Loucy (cell line): ENCODE data around the gene MRPL21.

ENCODE experiments used
- H2AFZ ChIP-seq: fragments of 200-600 bp; sonication (generic); 2 replicates; pipeline ENCODE4 v1.6.0; 2016; ENCODE audit warnings: antibody characterized with exemption, mild to moderate bottlenecking, low read length, moderate library complexity
- H3F3A ChIP-seq: fragments of 200-600 bp; 2 replicates; pipeline ENCODE4 v1.6.0; 2016; ENCODE audit warnings: antibody characterized with exemption, low read depth, mild to moderate bottlenecking
- H3K27me3 ChIP-seq: fragments of 200-600 bp; sonication (generic); 2 replicates; pipeline ENCODE4 v1.6.1; 2014; ENCODE audit warnings: low read length, mild to moderate bottlenecking; ENCODE audit not compliant: insufficient read depth, poor library complexity, severe bottlenecking
- H3K36me3 ChIP-seq: fragments of 200-600 bp; sonication (generic); 2 replicates; pipeline ENCODE4 v1.6.1; 2016; ENCODE audit warnings: low read length; ENCODE audit not compliant: insufficient read depth
- H3K4me1 ChIP-seq: fragments of 200-600 bp; sonication (generic); 2 replicates; pipeline ENCODE4 v1.5.1; 2014; ENCODE audit warnings: low read length, mild to moderate bottlenecking; ENCODE audit not compliant: insufficient read depth, poor library complexity, severe bottlenecking
- H3K4me2 ChIP-seq: fragments of 200-600 bp; sonication (generic); 2 replicates; pipeline ENCODE4 v1.6.0; 2014; ENCODE audit warnings: antibody characterized with exemption, low read length, low read depth, mild to moderate bottlenecking; ENCODE audit not compliant: poor library complexity, severe bottlenecking
- H3K4me3 ChIP-seq: fragments of 200-600 bp; sonication (generic); 2 replicates; pipeline ENCODE4 v1.5.1; 2014; ENCODE audit warnings: low read length, mild to moderate bottlenecking, mixed read lengths; ENCODE audit not compliant: poor library complexity, severe bottlenecking
- H3K79me2 ChIP-seq: fragments of 200-600 bp; sonication (generic); 2 replicates; pipeline ENCODE4 v1.6.1; 2014; ENCODE audit warnings: low read length; ENCODE audit not compliant: insufficient read depth
- H3K9ac ChIP-seq: fragments of 200-600 bp; sonication (generic); 2 replicates; pipeline ENCODE4 v1.6.0; 2014; ENCODE audit warnings: mild to moderate bottlenecking, low read depth, low read length, moderate library complexity; ENCODE audit not compliant: poor library complexity, severe bottlenecking
- H3K9me2 ChIP-seq: fragments of 200-600 bp; sonication (generic); replicated peaks from 2 replicates; pipeline ENCODE4 v1.6.1; 2016; ENCODE audit warnings: low read depth, low read length, mixed read lengths
- H3K9me3 ChIP-seq: fragments of 200-600 bp; sonication (generic); 2 replicates; pipeline ENCODE4 v1.6.1; 2014; ENCODE audit warnings: mild to moderate bottlenecking, antibody characterized with exemption, low read length, low read depth; ENCODE audit not compliant: insufficient read depth
- H4K20me1 ChIP-seq: fragments of 200-600 bp; sonication (generic); 2 replicates; pipeline ENCODE4 v1.6.0; 2014; ENCODE audit warnings: antibody characterized with exemption, low read length, mild to moderate bottlenecking; ENCODE audit not compliant: insufficient read depth, poor library complexity, severe bottlenecking
- EZH2phosphoT487 ChIP-seq: fragments of 200-600 bp; IDR thresholded peaks from 2 replicates; pipeline ENCODE4 v1.6.1; 2018; ENCODE audit warnings: antibody characterized with exemption, mild to moderate bottlenecking, moderate library complexity, borderline replicate concordance
- TF ChIP-seq, protein P1 (sequence below): fragments of 200-600 bp; sonication (generic); conservative IDR thresholded peaks from 2 replicates; pipeline ENCODE4 v1.5.1; 2014; ENCODE audit warnings: mild to moderate bottlenecking, antibody characterized with exemption, low read length

Gene MRPL21

GRCh38 chr11:68865241-68865640, 38.4 kb downstream of the MRPL21 start:
- no peaks in the 10 kb centered on the region for H3K27me3 ChIP-seq
- no peak overlapping the region for H3K9ac ChIP-seq
- H4K20me1 ChIP-seq, result no peaks in the 10 kb centered on the region
- no peak overlapping the region for H3K4me2 ChIP-seq
- H3K9me2 ChIP-seq, result no peaks in the 10 kb centered on the region
- H3K4me1 ChIP-seq, result no peaks in the 10 kb centered on the region
- H3F3A ChIP-seq, result no peaks in the 10 kb centered on the region
- no peaks in the 10 kb centered on the region for H3K36me3 ChIP-seq
- no peak overlapping the region for H2AFZ ChIP-seq
- TF ChIP-seq, protein P1, sequence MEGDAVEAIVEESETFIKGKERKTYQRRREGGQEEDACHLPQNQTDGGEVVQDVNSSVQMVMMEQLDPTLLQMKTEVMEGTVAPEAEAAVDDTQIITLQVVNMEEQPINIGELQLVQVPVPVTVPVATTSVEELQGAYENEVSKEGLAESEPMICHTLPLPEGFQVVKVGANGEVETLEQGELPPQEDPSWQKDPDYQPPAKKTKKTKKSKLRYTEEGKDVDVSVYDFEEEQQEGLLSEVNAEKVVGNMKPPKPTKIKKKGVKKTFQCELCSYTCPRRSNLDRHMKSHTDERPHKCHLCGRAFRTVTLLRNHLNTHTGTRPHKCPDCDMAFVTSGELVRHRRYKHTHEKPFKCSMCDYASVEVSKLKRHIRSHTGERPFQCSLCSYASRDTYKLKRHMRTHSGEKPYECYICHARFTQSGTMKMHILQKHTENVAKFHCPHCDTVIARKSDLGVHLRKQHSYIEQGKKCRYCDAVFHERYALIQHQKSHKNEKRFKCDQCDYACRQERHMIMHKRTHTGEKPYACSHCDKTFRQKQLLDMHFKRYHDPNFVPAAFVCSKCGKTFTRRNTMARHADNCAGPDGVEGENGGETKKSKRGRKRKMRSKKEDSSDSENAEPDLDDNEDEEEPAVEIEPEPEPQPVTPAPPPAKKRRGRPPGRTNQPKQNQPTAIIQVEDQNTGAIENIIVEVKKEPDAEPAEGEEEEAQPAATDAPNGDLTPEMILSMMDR, result no peak
- TF ChIP-seq EZH2phosphoT487, result no peak
- no peaks in the 10 kb centered on the region for H3K9me3 ChIP-seq
- H3K79me2 ChIP-seq, result no peaks in the 10 kb centered on the region
- H3K4me3 ChIP-seq, result no peak overlapping the region

DNA sequence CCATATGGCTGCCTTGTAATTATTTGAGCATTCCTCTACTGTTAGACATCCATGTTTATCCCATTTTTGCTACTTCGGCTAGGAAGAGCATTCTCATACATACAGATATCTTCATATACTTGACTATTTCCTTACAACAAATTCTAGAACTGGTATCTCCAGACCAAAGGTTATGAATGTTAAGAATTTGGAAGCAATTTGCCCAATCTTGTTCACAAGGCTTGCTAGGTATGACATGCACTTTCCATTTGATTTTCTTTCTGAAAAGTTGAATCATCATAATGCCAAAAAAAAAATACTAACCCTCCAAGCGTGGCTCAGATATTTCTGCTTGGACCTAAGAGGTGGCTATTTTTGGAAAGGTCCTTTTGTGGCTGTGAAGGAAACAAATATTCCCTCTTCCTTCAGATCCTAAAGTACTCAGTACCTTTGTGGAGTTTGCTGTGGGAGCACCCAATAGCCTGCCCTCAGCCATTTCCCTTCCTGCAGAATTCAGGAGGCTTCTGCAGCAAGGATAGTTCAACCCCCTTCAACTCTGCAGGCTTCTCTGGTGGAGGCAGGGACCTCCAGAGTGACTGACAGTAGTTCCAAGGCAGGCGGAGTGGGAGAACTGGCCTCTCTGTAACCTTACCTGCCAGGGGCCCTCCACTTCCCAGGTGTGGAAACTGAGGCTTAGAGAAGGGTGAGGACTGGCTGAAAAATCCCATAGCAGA, 39.9 kb downstream of the MRPL21 start:
- H2AFZ ChIP-seq, result no peak overlapping the region
- H3K9ac ChIP-seq, result no peak overlapping the region
- H3K4me1 ChIP-seq, result no peaks in the 10 kb centered on the region
- TF ChIP-seq EZH2phosphoT487, result no peak
- TF ChIP-seq, protein P1, result no peak
- H4K20me1 ChIP-seq, result no peaks in the 10 kb centered on the region
- H3K9me2 ChIP-seq, result no peaks in the 10 kb centered on the region
- no peaks in the 10 kb centered on the region for H3K36me3 ChIP-seq
- H3K4me3 ChIP-seq, result no peak overlapping the region
- H3K27me3 ChIP-seq, result no peaks in the 10 kb centered on the region
- H3K4me2 ChIP-seq, result no peak overlapping the region
- no peaks in the 10 kb centered on the region for H3F3A ChIP-seq
- H3K9me3 ChIP-seq, result no peaks in the 10 kb centered on the region
- H3K79me2 ChIP-seq, result no peaks in the 10 kb centered on the region

DNA sequence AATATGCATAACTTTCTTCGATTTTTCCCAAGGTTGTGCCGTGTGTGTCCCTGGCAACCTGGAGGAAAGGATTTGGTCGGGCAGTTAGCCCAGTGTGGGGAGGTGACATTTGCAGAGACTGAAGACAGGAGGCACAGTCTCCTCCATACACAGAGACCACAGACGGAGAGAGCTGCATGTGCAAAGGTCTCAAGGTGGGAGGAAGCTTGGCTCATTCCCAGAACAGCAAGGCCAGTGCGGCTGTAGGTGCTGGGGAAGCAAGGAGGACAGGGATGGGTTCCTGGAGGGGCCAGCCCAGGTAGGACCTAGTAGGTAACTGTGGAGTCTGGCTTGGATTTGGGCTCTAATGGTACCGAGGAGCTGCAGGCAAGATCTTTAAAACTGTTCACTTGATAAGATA, 41.2 kb downstream of the MRPL21 start:
- Histone ChIP-seq H3K4me2 (no peak overlapping the region), H3K4me3 (no peak overlapping the region), H3K4me1 (no peaks in the 10 kb centered on the region), H3K9me2 (no peaks in the 10 kb centered on the region), H3K79me2 (no peaks in the 10 kb centered on the region), H3K36me3 (no peaks in the 10 kb centered on the region), H3K9me3 (no peaks in the 10 kb centered on the region), H3F3A (no peaks in the 10 kb centered on the region), H2AFZ (no peak overlapping the region), H3K27me3 (no peaks in the 10 kb centered on the region), H3K9ac (no peak overlapping the region), H4K20me1 (no peaks in the 10 kb centered on the region)
- TF ChIP-seq, protein P1, result no peak
- no peak for TF ChIP-seq EZH2phosphoT487
